Upper lobe of right lung (tissue), 1 donor: ENCODE results near the gene SIK2. TPM values are rescaled to one million over a fixed set of nuclear protein-coding genes. Genes with fewer than 3 reads are reported as not detected.

Experiments used
- ATAC-seq: fragments of 200-7000 bp; cut with Tn5 transposase; one replicate; pipeline ENCODE4 v1.9.1; 2020; ENCODE audit warnings: mild to moderate bottlenecking, moderate library complexity
- DNase-seq: peaks from one replicate; pipeline ENCODE4 v3.0.0-alpha.2; 2020
- H3K27ac ChIP-seq: fragments of 200-600 bp; one replicate; pipeline ENCODE4 v1.8.0; 2022
- H3K27me3 ChIP-seq: fragments of 200-600 bp; one replicate; pipeline ENCODE4 v1.8.0; 2022; ENCODE audit warnings: mild to moderate bottlenecking
- H3K36me3 ChIP-seq: fragments of 200-600 bp; one replicate; pipeline ENCODE4 v1.8.0; 2022
- H3K4me1 ChIP-seq: fragments of 200-600 bp; one replicate; pipeline ENCODE4 v1.8.0; 2022
- H3K4me3 ChIP-seq: fragments of 200-600 bp; one replicate; pipeline ENCODE4 v1.8.0; 2022; ENCODE audit warnings: mild to moderate bottlenecking
- H3K9me3 ChIP-seq: fragments of 200-600 bp; one replicate; pipeline ENCODE4 v1.8.0; 2022
- intact Hi-C: fragments of 100-400 bp; cut with DNase I; formaldehyde crosslinking; loops from one replicate; pipeline ENCODE4 v1.11.0; 2022
- total RNA-seq: library from RNA; stranded (reverse); fragmentation: NEBNext Ultra II Directional; extraction: Animal tissue kit (Norgen Biotek cat#: 25700); gene quantifications from one replicate; pipeline ENCODE4 v1.2.1, GENCODE V29; 2021
- TF ChIP-seq, protein P1 (sequence below): fragments of 200-600 bp; IDR thresholded peaks from one replicate; pipeline ENCODE4 v1.8.0; 2022; ENCODE audit warnings: antibody characterized with exemption
- donor health status: DM: no; HTN: yes; CAD: no; lungs with severe emphysema.

The SIK2 gene
- total RNA-seq, 1 donor from 2014 or later: 32.6 TPM

DNA sequence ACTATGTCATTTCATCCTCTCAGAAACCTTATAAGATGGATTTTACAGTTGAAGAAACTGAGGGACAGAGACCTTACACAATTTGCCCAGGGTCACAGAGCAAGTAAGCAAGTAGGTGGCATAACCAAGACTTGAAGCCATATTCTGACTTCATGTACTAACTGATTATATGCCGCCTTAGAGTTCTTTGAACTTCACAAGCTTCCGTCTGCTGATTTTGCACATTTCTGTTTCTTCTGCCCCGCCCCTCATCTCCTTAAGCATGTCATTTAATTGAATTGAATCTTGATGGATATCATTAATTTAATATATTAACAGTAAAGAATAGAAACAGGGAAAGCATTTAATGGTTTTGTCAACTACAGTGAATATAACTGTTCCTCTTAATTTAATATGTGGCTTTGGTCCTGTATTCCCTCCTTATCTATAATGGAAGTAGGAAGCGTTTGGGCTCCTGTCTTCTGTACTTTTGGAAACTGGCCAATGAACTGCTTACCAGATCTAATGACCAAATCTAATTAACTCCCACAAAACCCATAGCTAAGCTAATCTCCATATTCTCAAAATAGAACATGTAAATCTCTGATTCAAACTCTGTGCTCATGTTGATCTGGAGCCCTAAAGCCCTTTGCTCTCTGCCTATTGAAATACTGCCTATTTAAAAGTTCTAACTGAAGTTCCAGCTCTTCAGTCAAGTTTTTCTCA, 30.4 kb downstream of the SIK2 start:
- intact Hi-C loops: no loop called here
- Histone ChIP-seq H3K4me1 (peaks cover 22% of the 10 kb centered on the region), H3K27ac (peak overlapping the region; percentile 44), H3K4me3 (no peak overlapping the region), H3K36me3 (no peaks in the 10 kb centered on the region), H3K27me3 (no peaks in the 10 kb centered on the region), H3K9me3 (no peaks in the 10 kb centered on the region)
- no peak for ATAC-seq
- DNase-seq: no peak
- TF ChIP-seq, protein P1, sequence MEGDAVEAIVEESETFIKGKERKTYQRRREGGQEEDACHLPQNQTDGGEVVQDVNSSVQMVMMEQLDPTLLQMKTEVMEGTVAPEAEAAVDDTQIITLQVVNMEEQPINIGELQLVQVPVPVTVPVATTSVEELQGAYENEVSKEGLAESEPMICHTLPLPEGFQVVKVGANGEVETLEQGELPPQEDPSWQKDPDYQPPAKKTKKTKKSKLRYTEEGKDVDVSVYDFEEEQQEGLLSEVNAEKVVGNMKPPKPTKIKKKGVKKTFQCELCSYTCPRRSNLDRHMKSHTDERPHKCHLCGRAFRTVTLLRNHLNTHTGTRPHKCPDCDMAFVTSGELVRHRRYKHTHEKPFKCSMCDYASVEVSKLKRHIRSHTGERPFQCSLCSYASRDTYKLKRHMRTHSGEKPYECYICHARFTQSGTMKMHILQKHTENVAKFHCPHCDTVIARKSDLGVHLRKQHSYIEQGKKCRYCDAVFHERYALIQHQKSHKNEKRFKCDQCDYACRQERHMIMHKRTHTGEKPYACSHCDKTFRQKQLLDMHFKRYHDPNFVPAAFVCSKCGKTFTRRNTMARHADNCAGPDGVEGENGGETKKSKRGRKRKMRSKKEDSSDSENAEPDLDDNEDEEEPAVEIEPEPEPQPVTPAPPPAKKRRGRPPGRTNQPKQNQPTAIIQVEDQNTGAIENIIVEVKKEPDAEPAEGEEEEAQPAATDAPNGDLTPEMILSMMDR: no peak

DNA sequence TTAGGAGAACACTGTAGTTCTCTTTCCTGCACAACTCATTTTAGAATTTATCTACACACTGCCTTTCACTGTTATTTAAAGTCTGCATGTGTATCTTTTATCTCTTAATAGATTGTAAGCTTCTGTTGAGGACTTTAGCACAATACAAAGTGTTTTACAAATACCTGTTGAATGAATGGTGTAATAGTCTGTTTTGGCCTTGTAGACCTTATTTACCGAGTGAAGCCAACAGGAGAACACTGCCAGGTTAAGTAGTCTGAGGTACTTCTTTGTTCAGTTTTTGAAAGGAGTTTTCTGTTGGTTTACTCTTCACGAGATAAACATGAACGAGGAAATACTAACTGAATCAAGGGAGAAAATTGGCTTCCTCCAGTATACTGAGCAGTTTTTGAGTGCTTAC, 31.0 kb downstream of the SIK2 start:
- peaks cover 22% of the 10 kb centered on the region for H3K4me1 ChIP-seq
- ATAC-seq (peak; percentile 69), DNase-seq (no peak)
- H3K36me3 ChIP-seq: no peaks in the 10 kb centered on the region
- intact Hi-C loops: no loop called here
- no peaks in the 10 kb centered on the region for H3K9me3 ChIP-seq
- peak overlapping the region; percentile 44 for H3K27ac ChIP-seq
- no peaks in the 10 kb centered on the region for H3K27me3 ChIP-seq
- H3K4me3 ChIP-seq: no peak overlapping the region
- TF ChIP-seq, protein P1: no peak

DNA sequence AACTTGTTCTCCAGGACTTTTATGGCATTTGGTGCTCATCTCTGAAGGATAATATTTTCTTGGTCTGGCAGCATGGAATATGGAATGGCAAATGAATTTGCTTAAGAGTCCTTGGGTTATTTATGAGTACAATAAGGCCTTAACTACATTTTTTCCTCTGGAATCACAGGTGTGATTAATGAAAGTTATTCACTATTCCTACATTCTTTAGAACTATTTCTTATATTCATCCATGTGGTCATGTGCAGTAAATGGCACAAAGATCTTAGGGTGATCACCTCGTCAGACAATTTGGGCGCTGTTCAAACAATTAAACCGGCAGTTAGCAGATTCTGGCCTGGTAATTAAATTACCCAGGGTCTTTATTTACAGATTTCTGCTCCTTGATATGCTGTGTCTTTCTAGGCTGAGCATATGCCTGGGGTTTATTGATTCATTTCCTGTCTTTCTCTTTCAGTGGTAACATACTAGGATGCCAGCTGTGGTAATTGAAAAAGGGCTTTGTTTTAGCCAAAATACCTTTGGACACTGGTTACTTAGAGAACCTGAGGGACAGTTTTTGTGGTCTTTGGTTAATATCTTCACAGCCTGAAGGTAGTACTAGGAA, 31.6 kb downstream of the SIK2 start:
- TF ChIP-seq, protein P1: no peak
- H3K27me3 ChIP-seq: no peaks in the 10 kb centered on the region
- H3K36me3 ChIP-seq: no peaks in the 10 kb centered on the region
- H3K9me3 ChIP-seq: no peaks in the 10 kb centered on the region
- H3K27ac ChIP-seq: peak overlapping the region; percentile 44
- ATAC-seq (no peak), DNase-seq (no peak)
- H3K4me3 ChIP-seq: no peak overlapping the region
- intact Hi-C loops: no loop called here
- peaks cover 22% of the 10 kb centered on the region for H3K4me1 ChIP-seq

GRCh38 chr11:111634981-111635705, 32.9 kb downstream of the SIK2 start:
- Histone ChIP-seq H3K9me3 (no peaks in the 10 kb centered on the region), H3K36me3 (no peaks in the 10 kb centered on the region), H3K27me3 (no peaks in the 10 kb centered on the region), H3K4me3 (no peak overlapping the region), H3K27ac (peak overlapping the region; percentile 33), H3K4me1 (peaks cover 22% of the 10 kb centered on the region)
- intact Hi-C loops: no loop called here
- DNase-seq (no peak), ATAC-seq (no peak)
- TF ChIP-seq, protein P1: no peak

- peak overlapping the region; percentile 33 for H3K27ac ChIP-seq
- H3K4me1 ChIP-seq: peaks cover 22% of the 10 kb centered on the region
- H3K9me3 ChIP-seq: no peaks in the 10 kb centered on the region
- H3K27me3 ChIP-seq: no peaks in the 10 kb centered on the region
- TF ChIP-seq, protein P1: no peak
- ATAC-seq (no peak), DNase-seq (no peak)
- H3K4me3 ChIP-seq: no peak overlapping the region
- intact Hi-C loops: no loop called here
- no peaks in the 10 kb centered on the region for H3K36me3 ChIP-seq
Observed at GRCh38 chr11:111635706-111636045, 33.4 kb downstream of the SIK2 start.
